Caki2 (cell line): ENCODE measurements around the gene FMOD. TPM values are rescaled to one million over a fixed set of nuclear protein-coding genes. Genes with fewer than 3 reads are reported as not detected.

ENCODE experiments used
- DNase-seq: peaks from one replicate; pipeline ENCODE4 v3.0.0-alpha.2; 2015; ENCODE audit warnings: low read depth
- in situ Hi-C: cut with HindIII; loops from 2 replicates; pipeline ENCODE4 v1.10.0; 2016; ENCODE audit warnings: low sequenced_read_pairs, low pct_unique_long_range_greater_than_20kb, mixed read lengths
- total RNA-seq: library from RNA; depleted of rRNA; stranded (reverse); fragments of >200 nt; shearing (Covaris generic); gene quantifications from 2 replicates; pipeline ENCODE4 v1.2.3, GENCODE V29; 2014; ENCODE audit warnings: low replicate concordance

FMOD gene
- total RNA-seq, 1 experiment from 2014 or later: not detected

DNA sequence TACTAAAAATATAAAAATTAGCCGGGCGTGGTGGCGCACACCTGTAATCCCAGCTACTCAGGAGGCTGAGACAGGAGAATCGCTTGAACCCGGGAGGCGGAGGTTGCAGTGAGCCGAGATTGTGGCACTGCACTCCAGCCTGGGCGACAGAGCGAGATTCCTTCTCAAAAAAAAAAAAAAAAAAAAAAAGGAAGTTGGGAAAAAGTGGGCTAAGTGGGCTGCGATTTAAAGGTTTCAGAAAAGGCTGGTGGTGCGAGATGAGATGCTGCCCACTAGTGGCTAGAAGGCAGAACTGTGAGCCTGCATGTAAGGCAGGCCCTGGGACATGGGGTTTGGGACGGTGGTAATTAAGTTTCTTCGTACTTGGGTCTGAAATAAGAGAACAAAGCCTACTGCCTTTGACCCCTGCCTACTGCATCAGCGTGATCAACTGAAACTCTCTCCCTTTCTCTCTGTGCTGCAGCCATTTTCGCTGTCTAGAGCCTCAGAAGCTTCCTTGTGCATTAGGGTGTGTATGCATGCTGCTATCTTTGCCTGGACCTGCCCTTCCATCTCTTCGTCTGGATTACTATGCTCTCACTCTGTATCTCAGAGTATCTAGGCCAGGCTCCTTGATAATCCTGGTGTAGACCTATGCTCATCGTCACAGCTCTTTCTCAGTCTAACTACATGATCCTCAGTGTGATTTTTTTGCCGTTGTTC lies 12.4 kb downstream of the FMOD start:
- in situ Hi-C loops: no loop called here
- DNase-seq: no peak

DNA sequence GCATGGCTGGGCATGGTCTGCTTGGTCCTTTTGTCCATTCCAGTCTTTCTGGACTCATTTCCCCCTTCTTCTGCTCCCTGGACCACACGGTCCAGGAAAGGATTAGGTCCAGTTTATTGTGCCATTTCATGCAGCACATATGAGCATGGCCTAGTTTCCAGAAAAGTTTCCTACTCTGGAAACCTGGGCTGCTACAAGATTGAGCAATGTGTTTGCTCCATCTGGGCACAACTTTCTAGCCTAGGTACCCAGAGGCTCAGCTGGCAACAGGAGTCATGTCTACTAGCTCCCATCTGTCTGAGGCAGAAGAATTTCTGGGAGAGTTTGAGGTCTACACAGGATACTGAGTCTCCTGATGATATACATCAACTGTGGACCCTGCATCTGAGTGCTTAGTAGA lies 14.8 kb downstream of the FMOD start:
- in situ Hi-C loops: no loop called here
- no peak for DNase-seq

DNA sequence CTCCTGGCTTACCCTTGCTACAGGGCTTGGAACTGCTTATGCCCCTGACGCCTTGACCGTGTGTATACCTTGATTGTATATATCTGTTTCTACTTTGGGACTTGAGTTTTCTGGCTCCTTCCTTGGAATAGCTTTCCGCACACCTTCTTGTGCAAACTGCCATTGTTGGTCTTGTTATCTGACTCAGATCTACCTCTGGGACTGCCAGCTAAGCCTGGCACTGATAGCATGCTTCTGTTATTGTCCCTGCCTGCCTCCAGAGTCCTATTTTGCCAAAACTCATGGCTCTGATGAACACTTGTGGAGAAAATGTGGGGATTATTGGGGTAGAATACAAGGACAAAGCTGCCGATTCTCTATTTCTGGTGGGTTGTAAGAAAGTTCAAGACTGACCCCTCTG lies 15.4 kb downstream of the FMOD start:
- in situ Hi-C loops: no loop called here
- no peak for DNase-seq

DNA sequence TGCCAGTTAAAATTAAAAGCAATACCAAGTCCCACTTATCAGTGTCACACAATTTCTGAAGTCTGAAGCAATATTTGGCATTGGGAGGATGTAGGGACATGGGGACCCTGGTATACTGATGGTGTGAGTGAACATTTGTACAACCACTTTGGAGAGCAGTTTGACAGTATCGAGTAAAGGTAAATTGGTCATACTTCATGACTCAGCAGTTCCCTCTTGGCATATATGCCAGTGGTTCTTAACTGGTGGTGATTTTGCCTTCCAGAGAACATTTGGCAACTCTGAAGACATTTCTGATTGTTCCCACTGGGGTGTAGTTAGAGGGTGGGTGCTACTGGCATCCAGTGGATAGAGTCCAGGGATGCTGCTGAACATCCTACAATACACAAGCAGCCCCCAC lies 19.7 kb downstream of the FMOD start:
- DNase-seq: no peak
- in situ Hi-C loops: no loop called here

- DNase-seq: peak; percentile 85
- in situ Hi-C loops: no loop called here
Measured at GRCh38 chr1:203328714-203329122, 22.2 kb downstream of the FMOD start.

DNA sequence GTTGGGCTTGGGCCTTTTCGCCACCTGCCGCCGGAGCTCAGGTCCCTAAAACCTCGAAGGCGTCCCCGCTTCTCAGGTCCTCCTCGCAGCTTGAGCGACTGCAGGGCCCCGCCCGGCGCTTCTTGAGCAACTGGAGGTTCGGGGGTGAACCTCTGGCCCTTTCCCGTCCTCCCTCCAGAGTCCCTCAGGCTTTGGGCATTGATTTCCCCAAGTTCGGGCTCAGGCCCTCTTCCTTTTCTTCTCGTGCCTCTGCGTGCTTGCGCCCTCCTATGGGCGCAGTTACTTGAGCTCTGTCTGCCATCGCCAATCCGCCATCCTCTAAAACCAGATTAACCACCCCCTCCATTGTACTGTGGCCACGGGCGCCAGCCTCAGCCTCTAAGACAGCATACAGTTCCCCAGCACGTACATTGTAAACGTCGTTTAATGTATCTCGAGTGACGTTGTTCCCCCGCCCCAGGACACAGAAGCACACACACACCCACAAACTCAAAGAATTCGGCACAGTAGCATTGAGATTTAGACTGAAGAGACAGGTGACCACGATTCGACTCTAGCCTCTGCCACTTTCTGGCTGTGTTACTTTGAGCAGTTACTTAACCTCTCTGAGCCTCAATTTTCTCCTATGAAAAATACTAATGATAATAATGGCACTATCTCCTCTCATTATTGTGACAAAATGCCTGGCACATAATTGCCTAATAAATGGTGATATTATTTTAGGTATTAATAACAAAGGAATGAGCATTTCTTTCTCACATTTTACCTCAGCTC lies 23.1 kb downstream of the FMOD start:
- in situ Hi-C loops: no loop called here
- peak; percentile 72 for DNase-seq

GRCh38 chr1:203326830-203327683 lies 23.9 kb downstream of the FMOD start:
- in situ Hi-C loops: no loop called here
- peak; percentile 93 for DNase-seq

DNA sequence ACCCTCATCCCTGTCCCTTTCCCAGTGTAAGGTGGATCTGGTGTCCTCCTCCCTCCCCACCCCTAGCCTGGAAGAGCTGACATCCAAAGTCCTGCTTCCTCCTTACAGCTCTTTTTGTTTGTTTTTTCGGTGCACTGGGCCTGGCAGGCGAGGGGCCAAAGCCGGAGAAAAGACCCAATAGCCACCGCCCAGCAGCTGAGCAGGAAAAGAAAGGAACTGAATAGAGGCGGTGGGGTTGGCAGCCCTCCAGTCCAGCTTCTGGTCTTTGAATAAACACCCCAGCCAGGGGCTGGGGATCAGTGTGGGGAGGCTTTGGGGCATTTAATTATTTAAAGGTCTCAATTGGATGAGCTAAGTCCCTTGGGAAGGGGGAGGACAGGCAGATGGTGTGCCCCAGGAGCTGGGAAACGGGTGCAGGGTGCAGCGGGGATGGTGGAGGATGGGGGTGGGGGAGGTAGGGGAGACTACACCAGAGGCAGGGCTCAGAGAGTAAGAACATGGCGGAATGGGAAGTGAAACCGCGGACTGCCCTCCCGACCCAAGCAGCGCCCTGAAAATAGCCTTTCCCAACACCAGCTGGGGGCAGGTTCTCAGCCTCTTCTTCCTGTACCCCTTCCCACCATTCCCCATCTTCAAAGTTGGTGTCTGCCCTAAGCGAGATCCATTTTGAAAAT lies 25.4 kb downstream of the FMOD start:
- DNase-seq: no peak
- in situ Hi-C loops: no loop called here

- in situ Hi-C loops: no loop called here
- DNase-seq: no peak
Measured at GRCh38 chr1:203325026-203325417, 25.9 kb downstream of the FMOD start.

DNA sequence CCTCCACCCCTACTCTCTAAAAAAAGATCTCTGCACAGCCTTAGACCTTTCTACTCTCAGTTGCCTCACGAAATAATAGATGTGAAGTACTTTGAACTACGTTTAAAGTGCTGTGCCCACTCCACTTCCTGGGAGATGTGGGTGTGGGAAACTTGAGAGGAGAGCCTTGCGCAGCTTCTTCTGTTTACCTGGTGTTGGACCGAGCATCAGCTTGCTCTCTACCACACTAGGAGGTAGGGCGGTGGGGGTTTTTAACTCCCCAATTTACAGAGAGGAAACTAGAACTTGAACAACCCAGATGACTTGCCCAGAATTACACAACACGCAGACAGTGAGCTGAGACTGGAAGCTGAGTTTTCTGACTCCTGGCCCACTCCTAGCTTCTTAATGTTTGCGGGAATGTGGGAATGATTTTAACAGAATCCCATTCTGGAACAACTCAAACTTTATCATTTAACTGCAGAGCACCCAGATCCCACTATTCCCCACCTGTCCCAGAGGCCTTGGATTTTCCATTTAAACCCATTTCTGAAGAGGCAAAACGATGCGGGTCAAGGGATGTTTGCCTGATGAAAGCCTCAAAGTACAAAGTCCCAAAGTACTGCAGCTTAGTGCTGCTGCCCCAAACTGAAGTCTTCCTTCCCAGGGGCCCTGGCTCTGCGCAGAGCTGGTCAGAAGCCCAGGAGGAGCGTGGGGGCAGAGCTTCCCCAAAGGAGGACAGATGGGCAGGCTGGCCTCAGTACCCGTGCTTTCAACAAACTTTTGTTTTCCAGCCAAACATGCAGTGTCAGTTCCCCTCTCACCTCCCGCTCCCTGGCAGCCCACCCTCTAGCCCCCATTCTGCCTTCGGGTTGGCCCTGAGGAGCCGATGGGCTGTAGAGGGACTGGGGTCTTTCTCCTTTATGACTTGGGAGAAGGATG lies 26.6 kb downstream of the FMOD start:
- in situ Hi-C loops: no loop called here
- no peak for DNase-seq

DNA sequence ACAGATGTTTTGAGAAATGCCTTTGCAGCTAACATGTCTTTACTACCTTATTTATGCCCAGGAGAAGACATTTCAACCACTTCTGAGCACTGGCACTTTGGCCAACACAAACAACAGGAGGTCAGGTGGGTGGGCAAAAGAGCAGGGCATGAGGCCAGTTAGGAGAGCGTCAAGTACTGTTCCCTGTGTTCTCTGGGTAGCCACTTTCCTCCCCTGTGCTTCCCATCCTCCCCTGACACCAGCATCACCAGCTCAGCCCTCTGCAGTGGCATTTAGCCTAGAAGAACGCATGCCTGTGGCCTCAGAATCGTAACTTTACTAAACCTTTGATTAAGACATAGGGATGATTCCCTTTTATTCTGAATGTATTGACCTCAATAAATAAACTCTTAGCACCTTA lies 27.3 kb downstream of the FMOD start:
- no peak for DNase-seq
- in situ Hi-C loops: no loop called here

- no peak for DNase-seq
- in situ Hi-C loops: no loop called here
Measured at GRCh38 chr1:203322500-203323179, 28.3 kb downstream of the FMOD start.

DNA sequence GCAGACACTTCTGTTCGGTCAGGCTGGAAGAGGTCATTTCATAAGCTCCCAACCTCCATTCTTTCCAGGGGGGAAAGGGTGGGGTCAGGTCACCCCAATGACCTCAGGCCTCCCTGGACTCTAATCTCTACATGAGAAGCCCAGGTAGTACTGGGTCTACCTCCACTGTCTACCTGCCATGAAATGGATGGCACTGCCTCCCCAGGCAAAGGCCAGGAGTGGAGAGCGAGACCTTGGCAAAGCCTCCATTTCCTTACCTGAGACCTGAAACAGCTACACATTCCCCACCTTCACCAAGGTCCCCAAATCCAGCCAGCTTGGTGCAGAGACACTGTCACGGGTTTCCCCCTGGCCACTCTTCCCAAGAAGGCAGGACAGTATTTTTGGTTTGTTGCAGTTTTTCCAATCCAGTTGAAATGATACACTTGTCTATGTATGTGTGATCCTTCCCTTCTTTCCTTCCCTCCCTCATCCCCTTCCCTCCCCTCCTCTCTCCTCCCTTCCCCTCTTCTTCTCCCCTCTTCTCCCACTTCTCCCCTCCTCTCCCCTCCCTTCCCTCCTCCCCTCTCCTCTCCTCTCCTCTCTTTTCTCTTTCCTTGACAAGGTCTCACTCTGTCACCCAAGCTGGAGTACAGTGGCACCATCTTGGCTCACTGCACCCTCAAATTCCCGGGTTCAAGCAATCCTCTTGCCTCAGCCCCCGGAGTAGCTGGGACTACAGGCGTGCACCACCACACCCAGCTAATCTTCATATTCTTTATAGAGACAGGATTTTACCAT lies 29.5 kb downstream of the FMOD start:
- in situ Hi-C loops: no loop called here
- DNase-seq: no peak

DNA sequence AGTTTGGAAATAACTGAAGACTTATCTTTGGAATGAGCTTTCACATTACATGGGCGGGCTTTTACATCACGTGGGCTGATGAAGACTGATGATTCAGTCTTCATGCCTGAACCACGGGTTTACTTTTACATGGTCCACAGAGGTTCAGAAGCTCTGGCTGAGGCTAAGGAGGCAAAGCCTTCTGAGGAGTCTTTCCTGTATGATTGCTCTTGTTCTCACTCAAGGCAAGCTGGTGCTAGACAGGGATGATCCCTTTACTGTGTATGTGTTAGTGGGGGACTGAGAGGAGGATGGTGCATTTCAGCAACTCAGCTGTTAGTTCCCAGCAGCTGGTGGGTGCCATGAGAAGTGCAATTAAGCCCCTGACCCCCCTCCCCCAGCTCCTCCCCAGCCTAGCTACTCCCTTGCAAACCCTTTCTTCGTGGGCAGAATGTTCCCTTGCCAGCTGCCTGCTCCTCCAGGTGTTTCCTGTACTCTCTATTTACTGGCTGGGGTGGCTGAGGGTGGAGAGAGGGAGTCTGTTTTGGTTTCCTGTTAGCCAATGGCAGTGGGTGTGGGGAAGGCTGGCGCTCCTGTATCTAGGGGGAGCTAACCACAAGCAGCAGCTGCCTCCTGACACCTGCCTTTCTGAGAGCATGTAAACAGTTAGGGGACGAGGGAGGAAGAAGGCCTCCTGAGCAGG lies 30.2 kb downstream of the FMOD start:
- in situ Hi-C loops: no loop called here
- no peak for DNase-seq

DNA sequence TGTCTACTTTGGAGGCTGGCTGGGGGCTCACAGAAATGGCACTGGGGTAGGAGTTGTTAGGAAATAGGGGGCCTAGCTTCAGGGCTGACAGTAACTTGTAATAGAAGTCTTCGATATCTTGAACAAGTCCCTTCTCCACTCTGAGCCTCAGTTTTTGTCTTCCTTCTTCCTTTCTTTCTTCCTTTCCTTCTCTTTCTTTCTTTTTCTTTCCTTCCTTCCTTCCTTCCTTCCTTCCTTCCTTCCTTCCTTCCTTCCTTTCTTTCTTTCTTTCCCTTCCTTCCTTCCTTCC lies 32.7 kb downstream of the FMOD start:
- no peak for DNase-seq
- in situ Hi-C loops: no loop called here
